ENCODE measurements around the gene PDE2A.

PDE2A gene

GRCh38 chr11:72637198-72637597 lies 37.0 kb downstream of the PDE2A start:
- no peak for DNase-seq (ENCODE audit: low read depth, low spot score)

DNA sequence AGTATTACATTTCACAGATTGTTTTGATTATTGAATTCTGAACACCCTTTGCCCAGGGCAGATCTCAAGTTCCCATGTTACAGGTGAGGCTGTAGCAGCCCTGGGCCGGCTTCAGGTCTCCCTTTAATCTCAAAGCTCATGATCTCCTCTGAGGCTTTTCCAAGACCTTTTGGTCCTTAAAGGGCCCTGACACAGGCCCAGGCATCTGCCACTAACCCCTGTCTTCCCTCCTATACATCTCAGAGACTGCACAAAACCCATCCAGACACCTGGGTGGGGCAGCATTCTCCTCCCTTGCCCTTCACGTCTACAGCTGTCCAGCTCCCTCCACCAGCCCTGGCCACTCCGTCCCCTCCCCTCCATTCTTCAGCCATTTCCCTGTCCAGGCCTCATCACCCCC lies 37.8 kb downstream of the PDE2A start:
- DNase-seq (ENCODE audit: low read depth, low spot score), result no peak

GRCh38 chr11:72635933-72636332 lies 38.3 kb downstream of the PDE2A start:
- DNase-seq (ENCODE audit: low read depth, low spot score), result no peak

DNA sequence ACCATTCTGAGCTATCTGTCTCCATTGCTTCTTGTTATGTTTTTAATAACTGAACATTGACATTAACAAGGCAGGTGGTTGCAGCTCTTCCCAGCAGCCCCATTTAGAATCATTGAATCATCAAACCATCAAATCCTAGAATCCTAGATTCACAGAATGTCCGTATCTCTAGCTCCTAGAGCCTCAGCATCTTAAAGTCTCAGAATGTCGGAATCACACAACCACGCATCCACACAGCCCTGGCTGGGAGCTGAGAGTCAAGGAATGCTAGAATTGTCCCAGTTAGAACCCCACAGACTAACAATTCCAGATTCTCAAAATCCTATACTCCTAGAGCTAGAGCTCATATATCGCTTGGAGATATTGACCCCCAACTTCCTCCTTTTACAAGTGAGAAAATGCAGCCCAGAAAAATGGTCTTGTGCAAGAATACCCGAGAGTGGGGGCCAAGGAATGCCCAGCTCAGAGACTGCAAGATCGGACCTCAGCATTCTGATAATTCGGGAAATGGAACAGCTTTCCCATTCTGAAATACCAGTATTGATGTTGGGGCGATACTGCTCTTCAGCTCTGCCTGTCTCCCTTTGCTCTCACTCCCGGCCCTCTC lies 38.8 kb downstream of the PDE2A start:
- no peak for DNase-seq (ENCODE audit: low read depth, low spot score)

DNA sequence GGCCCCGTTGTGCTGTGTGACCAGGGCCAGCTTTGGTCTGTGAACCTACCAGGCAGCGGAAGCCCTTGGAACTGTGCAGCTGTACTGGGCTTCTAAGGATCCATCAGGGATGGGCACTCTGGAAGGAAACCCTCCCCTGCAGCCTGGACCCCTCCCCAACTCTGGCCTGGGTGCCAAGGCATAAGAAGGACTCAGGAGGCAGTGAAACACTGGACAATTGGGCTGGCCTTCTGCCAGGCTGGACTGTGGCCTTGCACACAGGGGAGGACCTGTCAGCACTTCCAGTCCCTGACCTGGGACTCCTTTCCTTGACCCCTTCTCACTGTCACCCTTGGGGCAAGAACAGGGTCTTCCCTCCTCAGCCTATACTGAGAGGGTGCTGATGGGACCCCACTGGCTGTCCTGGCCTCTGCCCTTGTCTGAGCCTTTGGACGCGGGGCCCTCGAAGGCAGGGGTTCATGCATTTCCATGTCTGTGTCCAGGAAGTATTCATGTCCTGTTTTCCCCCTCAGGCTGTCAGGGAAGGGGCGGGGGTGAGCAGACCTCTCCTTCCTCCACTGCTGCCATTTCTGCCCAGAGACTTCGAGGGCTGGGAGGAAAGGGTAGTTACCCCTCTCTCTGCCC lies 39.6 kb downstream of the PDE2A start:
- no peak for DNase-seq (ENCODE audit: low read depth, low spot score)

DNA sequence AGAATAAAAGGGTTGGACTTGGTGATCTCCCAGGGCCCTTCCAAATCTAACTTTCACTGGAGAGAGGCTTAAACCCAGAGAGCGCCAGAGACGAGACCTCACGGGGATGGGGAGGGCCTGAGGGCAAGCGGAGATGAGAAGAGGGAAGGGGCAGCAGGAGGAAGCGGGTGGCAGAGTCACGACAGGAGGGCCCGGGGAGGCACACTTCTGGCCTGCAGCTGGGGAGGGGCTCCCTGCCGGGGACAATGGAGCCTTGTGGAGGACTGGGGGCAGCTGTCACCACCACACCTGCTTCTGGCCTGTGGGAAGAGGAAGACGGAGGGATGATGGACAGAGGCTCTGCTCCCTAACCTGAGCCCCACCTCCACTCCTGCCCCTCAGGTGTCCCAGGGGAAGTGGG lies 40.2 kb downstream of the PDE2A start:
- no peak for DNase-seq (ENCODE audit: low read depth, low spot score)

GRCh38 chr11:72633068-72633467 lies 41.2 kb downstream of the PDE2A start:
- DNase-seq (ENCODE audit: low read depth, low spot score), result no peak

- DNase-seq (ENCODE audit: low read depth, low spot score), result no peak
Observed at GRCh38 chr11:72631806-72632731, 42.2 kb downstream of the PDE2A start.

GRCh38 chr11:72630104-72630852 lies 43.9 kb downstream of the PDE2A start:
- no peak for DNase-seq (ENCODE audit: low read depth, low spot score)

GRCh38 chr11:72629266-72629665 lies 45.0 kb downstream of the PDE2A start:
- DNase-seq (ENCODE audit: low read depth, low spot score), result no peak

- DNase-seq (ENCODE audit: low read depth, low spot score), result no peak
Observed at GRCh38 chr11:72627594-72628281, 46.5 kb downstream of the PDE2A start.

DNA sequence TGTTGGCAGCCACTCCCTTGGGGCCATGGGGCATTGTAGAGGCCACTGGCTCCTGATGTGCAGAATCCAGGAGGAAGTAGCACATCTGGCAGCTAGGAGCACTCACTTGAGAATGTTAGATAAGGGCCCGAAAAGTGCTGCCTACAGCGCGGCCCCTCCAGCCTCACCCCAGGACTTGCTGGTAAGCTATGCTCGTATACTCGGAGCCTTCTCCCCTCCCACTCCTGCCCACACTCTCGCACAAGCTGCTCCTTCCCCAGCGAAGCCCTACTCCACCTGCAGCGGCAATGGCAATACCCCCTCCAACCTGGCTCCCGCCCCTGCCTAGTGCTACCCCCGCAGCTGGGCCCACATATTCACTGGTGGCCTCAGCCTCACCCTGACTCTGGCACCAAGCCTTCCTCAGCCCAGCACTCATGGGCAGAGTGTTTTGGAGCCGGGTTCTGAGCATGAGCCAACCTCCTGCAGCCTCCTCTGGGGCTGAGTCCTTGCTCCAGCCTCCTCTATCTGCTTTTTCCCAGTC lies 47.7 kb downstream of the PDE2A start:
- no peak for DNase-seq (ENCODE audit: low read depth, low spot score)

GRCh38 chr11:72625691-72626413 lies 48.4 kb downstream of the PDE2A start:
- DNase-seq (ENCODE audit: low read depth, low spot score), result no peak

- DNase-seq (ENCODE audit: low read depth, low spot score), result no peak
Observed at GRCh38 chr11:72624496-72625201, 49.6 kb downstream of the PDE2A start.

DNA sequence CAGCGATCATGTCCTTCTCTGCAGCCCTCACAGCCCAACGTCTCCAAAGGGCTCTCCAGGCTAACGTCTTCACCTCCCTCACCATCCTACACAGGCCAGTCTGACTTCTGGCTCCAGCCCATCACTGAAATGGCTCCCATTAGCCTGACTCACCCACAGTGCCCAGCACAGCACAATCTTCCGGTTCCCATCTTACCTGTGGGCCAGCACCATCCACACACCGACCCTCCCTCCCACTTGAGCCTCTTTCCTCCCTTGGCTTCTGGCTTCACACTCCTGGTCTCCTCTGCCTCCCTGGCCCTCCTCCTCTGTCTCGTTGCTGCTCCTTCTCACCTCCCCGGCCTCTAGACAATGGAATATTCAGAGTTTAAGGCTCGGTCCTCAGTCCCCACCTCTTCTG lies 51.2 kb downstream of the PDE2A start:
- DNase-seq (ENCODE audit: low read depth, low spot score), result no peak

- DNase-seq (ENCODE audit: low read depth, low spot score), result no peak
Observed at GRCh38 chr11:72621008-72621610, 53.1 kb downstream of the PDE2A start.

DNA sequence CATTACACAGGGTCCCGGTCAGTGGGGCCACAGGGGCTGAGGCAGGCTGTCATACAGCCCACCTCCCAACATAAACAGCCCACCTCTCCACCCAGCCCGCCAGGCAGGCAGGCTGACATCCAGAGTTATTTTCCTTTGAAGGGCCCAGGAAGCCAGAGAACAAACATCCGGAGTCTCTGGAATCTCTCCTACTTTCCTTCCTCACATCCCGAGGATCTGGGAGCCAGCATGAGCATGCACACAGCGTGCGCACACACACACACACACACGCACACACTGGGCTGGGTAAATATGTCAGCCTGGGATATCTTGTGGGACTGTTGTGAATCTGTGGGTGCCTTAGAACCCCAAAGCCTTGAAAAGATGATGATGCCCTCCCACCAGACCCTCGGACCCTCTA lies 55.4 kb downstream of the PDE2A start:
- no peak for DNase-seq (ENCODE audit: low read depth, low spot score)

DNA sequence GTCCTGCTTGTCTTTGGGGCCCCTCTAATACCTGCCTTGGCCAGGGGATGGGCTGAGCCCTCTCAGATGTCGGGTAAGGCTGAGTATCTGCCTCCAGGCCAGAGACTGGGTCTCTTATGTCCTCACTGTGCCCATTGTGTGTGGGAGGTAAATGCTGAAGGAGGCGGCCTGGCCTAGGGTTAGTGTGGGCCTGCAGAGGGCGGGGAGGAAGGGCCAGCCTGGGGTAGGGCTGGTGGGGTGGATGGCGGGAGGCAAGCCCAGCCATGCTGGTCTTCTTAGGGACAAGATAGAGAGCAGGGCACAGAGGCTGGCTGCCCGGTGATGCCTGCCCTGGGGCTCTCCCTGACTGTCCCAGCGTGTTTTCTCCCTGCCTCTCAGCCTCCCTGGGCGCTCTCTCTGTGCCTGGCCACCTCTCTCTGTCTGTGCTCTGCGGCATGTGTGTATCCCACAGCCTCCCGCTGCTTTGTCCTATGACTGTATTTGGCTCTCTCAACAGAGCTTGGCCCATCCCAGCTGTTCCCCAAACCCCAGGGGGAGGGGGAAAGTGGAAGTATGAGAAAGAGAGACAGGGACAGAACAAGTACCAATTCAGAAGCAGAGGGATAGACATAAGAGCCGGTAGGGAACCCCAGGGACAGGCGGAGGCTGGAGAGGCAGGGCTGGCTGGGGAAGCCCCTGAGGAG lies 57.0 kb downstream of the PDE2A start:
- no peak for DNase-seq (ENCODE audit: low read depth, low spot score)

DNA sequence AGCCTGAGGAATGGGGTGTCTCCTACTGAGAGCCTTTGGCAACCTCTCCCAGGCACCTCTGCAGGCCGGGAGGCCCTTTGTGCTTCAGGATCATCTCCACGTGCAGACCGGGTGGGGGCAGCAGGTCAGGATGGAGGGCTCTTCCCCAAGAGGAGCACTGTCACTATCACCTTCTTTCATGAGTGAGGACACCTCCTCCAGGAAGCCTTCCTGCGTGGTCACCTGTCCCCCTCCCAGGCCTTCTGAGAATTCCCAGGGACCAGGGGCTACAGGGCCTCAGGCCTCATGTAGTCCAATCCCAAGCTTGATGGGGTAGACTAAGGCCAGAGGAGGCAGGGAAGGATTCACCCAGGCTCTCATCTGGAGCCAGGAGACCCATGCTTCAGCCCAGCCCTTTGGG lies 57.6 kb downstream of the PDE2A start:
- no peak for DNase-seq (ENCODE audit: low read depth, low spot score)

Data from smooth muscle cell of the brain vasculature (primary cell).